Activated naive CD8-positive, alpha-beta T cell (primary cell): Measurements from ENCODE around the gene KRT6B.

Source experiments
- H3K27ac Mint-ChIP-seq: one replicate; pipeline ENCODE4 v1.8.0; 2021; ENCODE audit warnings: mixed read lengths
- H3K27me3 Mint-ChIP-seq: one replicate; pipeline ENCODE4 v1.8.0; 2021; ENCODE audit warnings: mixed read lengths
- H3K36me3 Mint-ChIP-seq: one replicate; pipeline ENCODE4 v1.8.0; 2021; ENCODE audit warnings: mixed read lengths
- H3K4me1 Mint-ChIP-seq: one replicate; pipeline ENCODE4 v1.8.0; 2021; ENCODE audit warnings: low read depth, mixed read lengths
- H3K4me3 Mint-ChIP-seq: one replicate; pipeline ENCODE4 v1.8.0; 2021; ENCODE audit warnings: mild to moderate bottlenecking, mixed read lengths
- H3K9me3 Mint-ChIP-seq: one replicate; pipeline ENCODE4 v1.8.0; 2021; ENCODE audit warnings: low read depth, mixed read lengths

KRT6B gene

GRCh38 chr12:52435659-52435999 lies 16.3 kb downstream of the KRT6B start:
- Mint-ChIP-seq H3K36me3 (no peaks in the 10 kb centered on the region), H3K4me1 (no peaks in the 10 kb centered on the region), H3K9me3 (no peaks in the 10 kb centered on the region), H3K27ac (no peak overlapping the region), H3K4me3 (no peak overlapping the region), H3K27me3 (peaks cover 12% of the 10 kb centered on the region)

DNA sequence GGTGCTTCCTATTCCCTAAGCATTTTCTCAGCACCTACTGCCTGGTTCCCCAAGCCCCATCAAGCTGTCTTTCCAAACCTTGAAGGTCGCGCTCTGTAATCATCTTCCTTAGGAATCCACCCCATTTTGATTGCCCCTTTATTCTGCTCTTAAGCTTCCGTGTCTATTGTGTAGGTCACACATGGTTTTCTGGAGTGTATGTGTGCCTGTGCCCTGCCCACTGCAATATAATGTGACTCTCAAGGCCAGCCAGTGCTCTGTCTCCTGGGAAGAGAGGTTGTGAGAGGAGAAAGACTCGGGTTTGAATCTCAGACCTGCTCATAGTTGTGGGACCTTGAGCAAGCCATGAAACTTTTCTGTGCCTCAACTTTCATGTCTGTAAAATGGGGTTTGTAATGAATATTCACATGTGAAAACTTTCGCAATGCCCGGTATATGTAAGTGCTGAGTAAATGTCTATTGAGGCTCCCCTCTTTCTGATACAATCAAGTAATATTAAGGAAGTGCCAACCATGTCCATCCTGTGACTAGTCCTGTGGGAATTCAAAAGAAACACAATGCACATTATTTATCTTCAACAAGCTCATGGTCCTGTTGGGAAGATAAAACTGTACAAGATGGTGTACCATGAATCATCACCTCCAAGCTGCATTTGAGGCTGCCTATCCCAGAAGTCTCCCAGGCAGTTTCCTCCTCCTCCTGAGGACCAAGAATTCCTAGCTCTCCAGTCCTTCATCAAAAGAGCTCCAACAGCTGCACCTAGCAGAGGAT lies 17.0 kb downstream of the KRT6B start:
- no peak overlapping the region for H3K27ac Mint-ChIP-seq
- H3K4me1 Mint-ChIP-seq = no peaks in the 10 kb centered on the region
- no peak overlapping the region for H3K4me3 Mint-ChIP-seq
- no peaks in the 10 kb centered on the region for H3K9me3 Mint-ChIP-seq
- no peaks in the 10 kb centered on the region for H3K36me3 Mint-ChIP-seq
- peaks cover 12% of the 10 kb centered on the region for H3K27me3 Mint-ChIP-seq

DNA sequence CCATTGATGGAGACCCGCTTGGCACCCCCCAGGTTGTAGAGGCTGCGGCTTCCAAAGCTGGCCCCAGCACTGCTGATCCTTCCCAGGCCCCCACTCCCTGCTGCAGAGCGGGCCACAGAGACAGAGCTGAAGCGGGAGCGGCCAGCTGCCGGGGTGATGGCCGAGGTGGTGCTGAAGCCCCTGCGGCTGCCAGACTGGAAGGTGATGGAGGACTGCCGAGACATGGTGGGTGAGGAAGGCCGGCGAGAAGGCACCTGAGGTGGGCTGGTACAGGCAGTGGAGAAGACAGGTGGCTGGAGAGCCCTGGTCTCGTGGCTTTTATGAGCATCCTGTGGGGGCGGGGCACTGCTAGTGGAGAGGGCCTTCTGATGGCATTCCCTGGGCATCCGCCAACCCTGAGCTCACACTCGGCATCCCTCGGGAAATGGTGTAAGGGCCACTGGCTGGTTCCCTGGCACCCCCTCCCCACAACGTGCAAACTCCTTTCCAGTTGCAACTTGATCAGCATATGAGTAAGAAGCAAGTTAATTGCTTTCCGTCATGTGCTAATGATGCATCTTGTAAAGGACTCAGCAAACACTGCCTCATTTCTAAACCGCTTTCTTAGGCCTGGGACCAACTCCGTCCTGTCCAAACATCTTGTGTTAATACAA lies 17.7 kb downstream of the KRT6B start, which contains the start of gene KRT75:
Gene KRT75 (minus strand): TSS at position 291 of the 653 bp plus-strand sequence. CDS start 67 bp downstream, at position 224.
- H3K4me1 Mint-ChIP-seq = no peaks in the 10 kb centered on the region
- H3K4me3 Mint-ChIP-seq = no peak within 1 kb of the TSS
- no peaks in the 10 kb centered on the region for H3K36me3 Mint-ChIP-seq
- H3K9me3 Mint-ChIP-seq = no peaks in the 10 kb centered on the region
- no peak within 1 kb of the TSS for H3K27ac Mint-ChIP-seq
- H3K27me3 Mint-ChIP-seq = peaks cover 12% of the 10 kb centered on the region

DNA sequence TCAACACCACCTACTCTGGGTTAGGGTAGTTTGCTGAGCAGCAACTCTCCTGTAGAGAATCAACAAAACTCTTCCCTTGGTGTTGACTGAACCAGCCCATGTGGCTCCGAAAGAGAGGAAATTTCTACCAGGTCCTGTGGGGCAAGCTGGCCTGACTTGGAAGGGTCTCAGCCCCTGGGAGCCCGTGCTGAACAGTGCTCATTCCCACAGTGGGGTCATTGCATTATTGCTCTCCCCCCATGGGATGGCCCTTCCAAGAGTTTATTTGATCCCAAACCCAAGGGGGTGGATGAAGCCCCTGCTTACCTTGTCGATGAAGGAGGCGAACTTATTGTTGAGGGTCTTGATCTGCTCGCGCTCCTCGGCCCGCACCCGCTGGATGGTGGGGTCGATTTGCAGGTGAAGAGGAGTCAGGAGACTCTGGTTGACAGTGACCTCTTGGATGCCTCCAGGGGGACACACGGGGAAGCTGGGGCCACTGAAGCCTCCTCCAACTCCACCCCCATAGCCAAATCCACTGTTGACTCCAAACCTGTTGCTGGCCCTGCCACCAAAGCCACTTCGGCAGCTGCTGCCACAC lies 18.4 kb downstream of the KRT6B start:
- peaks cover 16% of the 10 kb centered on the region for H3K27me3 Mint-ChIP-seq
- no peaks in the 10 kb centered on the region for H3K36me3 Mint-ChIP-seq
- no peaks in the 10 kb centered on the region for H3K4me1 Mint-ChIP-seq
- no peak overlapping the region for H3K27ac Mint-ChIP-seq
- H3K9me3 Mint-ChIP-seq = no peaks in the 10 kb centered on the region
- H3K4me3 Mint-ChIP-seq = no peak overlapping the region

DNA sequence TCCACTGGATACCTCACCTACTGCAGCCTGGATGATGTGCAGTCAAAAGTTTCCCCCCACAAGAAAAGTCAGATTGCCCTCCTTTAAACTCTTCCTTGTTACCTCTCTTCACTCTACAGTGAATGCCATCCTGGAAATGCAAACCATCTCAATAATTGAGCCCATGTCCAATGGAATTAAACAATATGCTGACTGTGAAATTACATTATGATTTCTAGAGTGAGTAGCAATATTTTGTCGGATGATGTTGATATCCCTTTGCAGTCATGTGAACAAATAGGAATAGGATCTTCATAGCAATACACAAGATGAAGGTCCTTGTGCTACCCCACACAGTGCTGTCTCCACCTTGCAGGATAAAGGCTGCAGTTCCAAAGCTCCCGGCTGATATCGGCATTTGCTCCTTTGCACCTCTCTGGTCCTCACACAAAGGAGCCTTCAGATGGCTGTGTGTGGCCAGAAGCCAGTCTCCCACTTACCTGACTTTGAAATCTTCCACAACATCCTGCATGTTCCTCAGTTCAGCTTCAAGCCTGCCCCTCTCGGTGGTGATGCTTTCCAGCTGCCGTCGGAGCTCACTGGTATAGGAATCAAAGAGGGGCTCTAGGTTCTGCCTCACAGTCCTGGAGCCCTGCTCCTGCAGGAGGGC lies 19.3 kb downstream of the KRT6B start:
- no peaks in the 10 kb centered on the region for H3K9me3 Mint-ChIP-seq
- H3K27me3 Mint-ChIP-seq = peaks cover 16% of the 10 kb centered on the region
- no peak overlapping the region for H3K27ac Mint-ChIP-seq
- H3K4me1 Mint-ChIP-seq = no peaks in the 10 kb centered on the region
- no peak overlapping the region for H3K4me3 Mint-ChIP-seq
- H3K36me3 Mint-ChIP-seq = no peaks in the 10 kb centered on the region

DNA sequence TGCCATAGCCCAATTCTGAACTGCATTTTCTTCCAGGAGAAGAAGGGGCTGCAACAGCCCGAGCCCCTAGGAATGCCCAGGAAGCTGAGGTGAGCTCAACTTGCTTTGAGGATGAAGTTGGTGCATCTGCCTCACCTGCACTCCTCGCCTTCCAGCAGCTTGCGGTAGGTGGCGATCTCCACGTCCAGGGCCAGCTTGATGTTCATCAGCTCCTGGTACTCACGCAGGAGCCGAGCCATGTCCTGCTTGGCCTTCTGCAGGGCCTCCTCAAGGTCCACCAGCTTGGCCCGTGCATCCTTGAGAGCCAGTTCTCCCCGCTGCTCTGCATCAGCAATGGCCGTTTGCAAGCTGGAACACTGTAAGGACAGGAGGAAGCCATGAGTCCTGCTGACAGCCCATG lies 23.8 kb downstream of the KRT6B start:
- Mint-ChIP-seq H3K9me3 (no peaks in the 10 kb centered on the region), H3K4me3 (no peak overlapping the region), H3K27me3 (peaks cover 14% of the 10 kb centered on the region), H3K4me1 (no peaks in the 10 kb centered on the region), H3K27ac (no peak overlapping the region), H3K36me3 (no peaks in the 10 kb centered on the region)

DNA sequence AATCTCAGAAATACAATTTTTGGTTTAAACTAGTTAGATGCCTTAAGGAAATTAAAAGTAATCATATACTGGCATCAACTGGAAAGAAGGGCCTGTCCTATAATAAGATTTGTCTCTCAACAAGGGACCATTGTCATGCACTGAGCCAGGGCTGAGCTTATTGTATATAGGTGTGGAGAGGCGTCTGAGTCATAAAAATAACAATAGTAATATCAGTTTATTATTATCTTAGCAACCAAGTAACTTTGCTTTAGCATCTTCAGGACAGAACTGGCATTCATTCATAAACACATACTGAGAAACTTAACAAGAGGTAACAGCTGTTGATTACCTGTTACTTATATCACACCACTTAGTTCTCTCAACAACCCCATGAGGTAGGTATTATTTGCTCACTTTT lies 24.9 kb downstream of the KRT6B start:
- no peaks in the 10 kb centered on the region for H3K9me3 Mint-ChIP-seq
- no peaks in the 10 kb centered on the region for H3K36me3 Mint-ChIP-seq
- H3K4me3 Mint-ChIP-seq = no peak overlapping the region
- no peaks in the 10 kb centered on the region for H3K4me1 Mint-ChIP-seq
- peaks cover 12% of the 10 kb centered on the region for H3K27me3 Mint-ChIP-seq
- no peak overlapping the region for H3K27ac Mint-ChIP-seq

DNA sequence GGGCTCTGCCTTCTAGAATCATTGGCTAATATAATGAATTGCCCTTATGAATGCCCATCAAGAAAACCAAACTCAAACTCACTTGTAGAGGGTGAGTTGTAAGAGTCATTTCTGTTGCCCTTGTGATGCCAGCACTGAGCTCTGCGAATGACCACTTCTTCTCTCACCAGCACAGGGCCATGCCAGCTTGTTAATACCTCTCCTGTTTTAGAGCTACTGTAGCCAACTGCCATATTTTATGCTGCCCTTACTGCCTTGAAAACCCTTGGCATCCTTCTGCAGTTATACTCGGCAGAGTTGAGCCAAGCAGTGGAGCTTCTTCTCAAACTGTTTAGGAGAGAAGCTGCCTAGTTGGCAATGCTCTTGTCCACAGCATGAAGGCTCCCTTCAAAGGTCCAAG lies 25.9 kb downstream of the KRT6B start:
- no peak overlapping the region for H3K4me3 Mint-ChIP-seq
- H3K9me3 Mint-ChIP-seq = no peaks in the 10 kb centered on the region
- H3K4me1 Mint-ChIP-seq = no peaks in the 10 kb centered on the region
- H3K27me3 Mint-ChIP-seq = peaks cover 9% of the 10 kb centered on the region
- no peaks in the 10 kb centered on the region for H3K36me3 Mint-ChIP-seq
- H3K27ac Mint-ChIP-seq = no peak overlapping the region

DNA sequence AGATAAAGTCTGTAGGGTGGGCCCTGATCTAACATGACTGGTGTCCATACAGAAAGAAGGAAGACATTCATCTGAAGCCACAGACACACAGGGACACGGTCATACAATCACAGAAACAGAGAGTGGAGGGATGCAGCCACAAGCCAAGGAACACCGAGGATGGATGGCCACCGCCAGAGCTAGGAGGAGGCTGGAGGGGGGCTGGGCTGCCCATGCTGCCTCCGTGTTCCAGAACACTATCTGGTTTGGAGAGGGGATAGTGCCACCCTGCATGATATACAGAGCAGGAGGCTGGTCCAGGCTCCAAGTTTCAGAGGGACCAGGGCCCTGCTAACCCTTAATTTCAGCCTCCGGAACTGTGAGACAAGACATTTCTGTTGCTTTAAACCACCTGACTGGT lies 26.5 kb downstream of the KRT6B start:
- Mint-ChIP-seq H3K4me1 (no peaks in the 10 kb centered on the region), H3K36me3 (no peaks in the 10 kb centered on the region), H3K27ac (no peak overlapping the region), H3K4me3 (no peak overlapping the region), H3K9me3 (no peaks in the 10 kb centered on the region), H3K27me3 (peaks cover 9% of the 10 kb centered on the region)

- Mint-ChIP-seq H3K27me3 (peaks cover 4% of the 10 kb centered on the region), H3K27ac (no peak overlapping the region), H3K36me3 (no peaks in the 10 kb centered on the region), H3K4me1 (no peaks in the 10 kb centered on the region), H3K4me3 (no peak overlapping the region), H3K9me3 (no peaks in the 10 kb centered on the region)
These were observed 28.1 kb downstream of the KRT6B start for GRCh38 chr12:52423661-52424500.

- Mint-ChIP-seq H3K27me3 (peaks cover 3% of the 10 kb centered on the region), H3K4me1 (no peaks in the 10 kb centered on the region), H3K4me3 (no peak overlapping the region), H3K27ac (no peak overlapping the region), H3K36me3 (no peaks in the 10 kb centered on the region), H3K9me3 (no peaks in the 10 kb centered on the region)
These were observed 28.9 kb downstream of the KRT6B start for GRCh38 chr12:52423035-52423434.

- H3K27ac Mint-ChIP-seq = no peak overlapping the region
- H3K36me3 Mint-ChIP-seq = no peaks in the 10 kb centered on the region
- H3K9me3 Mint-ChIP-seq = no peaks in the 10 kb centered on the region
- peaks cover 3% of the 10 kb centered on the region for H3K27me3 Mint-ChIP-seq
- no peak overlapping the region for H3K4me3 Mint-ChIP-seq
- H3K4me1 Mint-ChIP-seq = no peaks in the 10 kb centered on the region
These were observed 32.3 kb downstream of the KRT6B start for GRCh38 chr12:52419656-52420055.

GRCh38 chr12:52418576-52419110 lies 33.3 kb downstream of the KRT6B start:
- no peaks in the 10 kb centered on the region for H3K36me3 Mint-ChIP-seq
- peaks cover 3% of the 10 kb centered on the region for H3K27me3 Mint-ChIP-seq
- no peak overlapping the region for H3K4me3 Mint-ChIP-seq
- H3K9me3 Mint-ChIP-seq = no peaks in the 10 kb centered on the region
- H3K4me1 Mint-ChIP-seq = no peaks in the 10 kb centered on the region
- H3K27ac Mint-ChIP-seq = no peak overlapping the region

- Mint-ChIP-seq H3K27me3 (peaks cover 7% of the 10 kb centered on the region), H3K9me3 (no peaks in the 10 kb centered on the region), H3K27ac (no peak overlapping the region), H3K4me1 (no peaks in the 10 kb centered on the region), H3K36me3 (no peaks in the 10 kb centered on the region), H3K4me3 (no peak overlapping the region)
These were observed 34.2 kb downstream of the KRT6B start for GRCh38 chr12:52417740-52418139.
